B cell (primary cell): ENCODE data around the gene PPP2R2B.

Experiments used
- EZH2 ChIP-seq: IDR thresholded peaks from 2 replicates; pipeline ENCODE4 v1.6.1; 2012; ENCODE audit warnings: borderline replicate concordance, low read depth, mild to moderate bottlenecking, moderate library complexity, low read length; ENCODE audit not compliant: insufficient read depth, poor library complexity, severe bottlenecking
- TF ChIP-seq, protein P1 (sequence below): fragments of 200-600 bp; IDR thresholded peaks from one replicate; pipeline ENCODE4 v1.8.0; 2022; ENCODE audit warnings: antibody characterized with exemption, mild to moderate bottlenecking

DNA sequence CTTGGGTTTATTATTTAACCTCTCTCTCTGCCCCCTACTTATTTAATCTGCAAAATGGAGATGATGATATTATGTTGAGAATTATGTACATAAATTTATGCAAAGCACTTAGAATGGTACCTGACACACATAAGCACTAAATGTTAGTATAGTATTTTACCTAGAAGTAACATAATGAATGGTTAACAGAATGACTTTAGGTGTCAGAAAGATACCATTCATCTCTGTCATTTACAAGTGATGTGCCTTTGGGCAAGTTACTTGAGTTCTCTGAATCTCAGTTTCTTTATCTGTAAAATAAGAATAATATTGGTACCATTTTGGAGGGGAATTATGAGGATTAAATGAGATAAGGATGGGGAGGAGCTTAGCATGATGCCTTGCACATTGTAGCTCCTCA lies 159.4 kb downstream of the PPP2R2B start:
- no peak for TF ChIP-seq EZH2
- TF ChIP-seq, protein P1, sequence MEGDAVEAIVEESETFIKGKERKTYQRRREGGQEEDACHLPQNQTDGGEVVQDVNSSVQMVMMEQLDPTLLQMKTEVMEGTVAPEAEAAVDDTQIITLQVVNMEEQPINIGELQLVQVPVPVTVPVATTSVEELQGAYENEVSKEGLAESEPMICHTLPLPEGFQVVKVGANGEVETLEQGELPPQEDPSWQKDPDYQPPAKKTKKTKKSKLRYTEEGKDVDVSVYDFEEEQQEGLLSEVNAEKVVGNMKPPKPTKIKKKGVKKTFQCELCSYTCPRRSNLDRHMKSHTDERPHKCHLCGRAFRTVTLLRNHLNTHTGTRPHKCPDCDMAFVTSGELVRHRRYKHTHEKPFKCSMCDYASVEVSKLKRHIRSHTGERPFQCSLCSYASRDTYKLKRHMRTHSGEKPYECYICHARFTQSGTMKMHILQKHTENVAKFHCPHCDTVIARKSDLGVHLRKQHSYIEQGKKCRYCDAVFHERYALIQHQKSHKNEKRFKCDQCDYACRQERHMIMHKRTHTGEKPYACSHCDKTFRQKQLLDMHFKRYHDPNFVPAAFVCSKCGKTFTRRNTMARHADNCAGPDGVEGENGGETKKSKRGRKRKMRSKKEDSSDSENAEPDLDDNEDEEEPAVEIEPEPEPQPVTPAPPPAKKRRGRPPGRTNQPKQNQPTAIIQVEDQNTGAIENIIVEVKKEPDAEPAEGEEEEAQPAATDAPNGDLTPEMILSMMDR: no peak
